B cell (primary cell): ENCODE results near the gene BCL7B.

Experiments used
- CTCF ChIP-seq: fragments of 200-600 bp; IDR thresholded peaks from one replicate; pipeline ENCODE4 v1.8.0; 2022; ENCODE audit warnings: antibody characterized with exemption, mild to moderate bottlenecking
- EZH2 ChIP-seq: IDR thresholded peaks from 2 replicates; pipeline ENCODE4 v1.6.1; 2012; ENCODE audit warnings: borderline replicate concordance, low read depth, mild to moderate bottlenecking, moderate library complexity, low read length; ENCODE audit not compliant: insufficient read depth, poor library complexity, severe bottlenecking

- TF ChIP-seq EZH2 (no peak), CTCF (no peak)
These were observed 29.4 kb upstream of the BCL7B start for GRCh38 chr7:73586911-73587310.
